GM18870 (cell line): Measurements from ENCODE around the gene AIFM2.
"Not testable (repeated sequence)": the region's sequence is repeated elsewhere in the genome, so short reads cannot be mapped to it uniquely, and the experiment has no call there.

Experiments used
- ATAC-seq: cut with Tn5 transposase; IDR thresholded peaks from one replicate; pipeline ENCODE4 v1.9.1; 2021; ENCODE audit warnings: moderate library complexity; ENCODE audit not compliant: unreplicated experiment

Gene AIFM2

GRCh38 chr10:70096016-70096704, 36.5 kb downstream of the AIFM2 start:
- ATAC-seq, result no peak

- no peak for ATAC-seq
Observed at GRCh38 chr10:70094250-70094649, 38.4 kb downstream of the AIFM2 start.

GRCh38 chr10:70093335-70093944, 39.2 kb downstream of the AIFM2 start:
- no peak for ATAC-seq

GRCh38 chr10:70092389-70092718, 40.3 kb downstream of the AIFM2 start:
- ATAC-seq, result no peak

- no peak for ATAC-seq
Observed at GRCh38 chr10:70090951-70091350, 41.7 kb downstream of the AIFM2 start.

- ATAC-seq, result no peak
Observed at GRCh38 chr10:70090013-70090412, 42.6 kb downstream of the AIFM2 start.

- ATAC-seq, result no peak
Observed at GRCh38 chr10:70088308-70088698, 44.3 kb downstream of the AIFM2 start.

- no peak for ATAC-seq
Observed at GRCh38 chr10:70087616-70088307, 44.9 kb downstream of the AIFM2 start.

- no peak for ATAC-seq
Observed at GRCh38 chr10:70085975-70086613, 46.5 kb downstream of the AIFM2 start.

GRCh38 chr10:70084189-70084588, 48.4 kb downstream of the AIFM2 start:
- ATAC-seq, result no peak

- not testable (repeated sequence) for ATAC-seq
Observed at GRCh38 chr10:70080789-70081188, 51.8 kb downstream of the AIFM2 start.

- ATAC-seq, result no peak
Observed at GRCh38 chr10:70078937-70079336, 53.7 kb downstream of the AIFM2 start.

GRCh38 chr10:70078329-70078728, 54.3 kb downstream of the AIFM2 start:
- no peak for ATAC-seq

GRCh38 chr10:70074971-70075370, 57.7 kb downstream of the AIFM2 start:
- no peak for ATAC-seq

- no peak for ATAC-seq
Observed at GRCh38 chr10:70074165-70074564, 58.5 kb downstream of the AIFM2 start.

- ATAC-seq, result no peak
Observed at GRCh38 chr10:70070834-70071233, 61.8 kb downstream of the AIFM2 start.

- ATAC-seq, result no peak
Observed at GRCh38 chr10:70069346-70069745, 63.3 kb downstream of the AIFM2 start.

- no peak for ATAC-seq
Observed at GRCh38 chr10:70068925-70069324, 63.7 kb downstream of the AIFM2 start.

- no peak for ATAC-seq
Observed at GRCh38 chr10:70067586-70067985, 65.0 kb downstream of the AIFM2 start.

- ATAC-seq, result no peak
Observed at GRCh38 chr10:70066190-70066589, 66.4 kb downstream of the AIFM2 start.

GRCh38 chr10:70064486-70064885, 68.1 kb downstream of the AIFM2 start:
- no peak for ATAC-seq
